D341Med (cell line): ENCODE results near the gene KCNK1.

ENCODE experiments used
- DNase-seq: peaks from one replicate; pipeline ENCODE4 v3.0.0; 2012; ENCODE audit warnings: low spot score

KCNK1 gene

GRCh38 chr1:233613252-233614172 lies at the start of gene KCNK1:
KCNK1 (plus strand) TSS chr1:233614106; CDS start chr1:233614172, 66 bp downstream.
- peak; percentile 65 for DNase-seq

- DNase-seq, result no peak
Measured at GRCh38 chr1:233565313-233565712, 48.6 kb upstream of the KCNK1 start.

- DNase-seq, result no peak
Measured at GRCh38 chr1:233566886-233567285, 47.0 kb upstream of the KCNK1 start.

GRCh38 chr1:233569636-233570035 lies 44.3 kb upstream of the KCNK1 start:
- no peak for DNase-seq

- no peak for DNase-seq
Measured at GRCh38 chr1:233570216-233570615, 43.7 kb upstream of the KCNK1 start.

GRCh38 chr1:233570706-233571105 lies 43.2 kb upstream of the KCNK1 start:
- no peak for DNase-seq

- DNase-seq, result no peak
Measured at GRCh38 chr1:233572896-233573295, 41.0 kb upstream of the KCNK1 start.

- DNase-seq, result no peak
Measured at GRCh38 chr1:233575450-233575849, 38.5 kb upstream of the KCNK1 start.

GRCh38 chr1:233582439-233582838 lies 31.5 kb upstream of the KCNK1 start:
- no peak for DNase-seq

- DNase-seq, result no peak
Measured at GRCh38 chr1:233584376-233584775, 29.5 kb upstream of the KCNK1 start.

- no peak for DNase-seq
Measured at GRCh38 chr1:233584931-233585330, 29.0 kb upstream of the KCNK1 start.

GRCh38 chr1:233586301-233586700 lies 27.6 kb upstream of the KCNK1 start:
- DNase-seq, result no peak

- no peak for DNase-seq
Measured at GRCh38 chr1:233587196-233587595, 26.7 kb upstream of the KCNK1 start.

GRCh38 chr1:233587958-233588799 lies 25.7 kb upstream of the KCNK1 start:
- DNase-seq, result no peak

GRCh38 chr1:233597489-233597901 lies 16.4 kb upstream of the KCNK1 start:
- no peak for DNase-seq

GRCh38 chr1:233598891-233599541 lies 14.9 kb upstream of the KCNK1 start:
- no peak for DNase-seq

- no peak for DNase-seq
Measured at GRCh38 chr1:233599542-233600073, 14.3 kb upstream of the KCNK1 start.

GRCh38 chr1:233600488-233600887 lies 13.4 kb upstream of the KCNK1 start:
- no peak for DNase-seq

GRCh38 chr1:233603478-233603877 lies 10.4 kb upstream of the KCNK1 start:
- DNase-seq, result no peak

GRCh38 chr1:233605205-233605604 lies 8.7 kb upstream of the KCNK1 start:
- no peak for DNase-seq

- no peak for DNase-seq
Measured at GRCh38 chr1:233606813-233607212, 7.1 kb upstream of the KCNK1 start.
